SK-N-SH treated with all-trans-retinoic acid at 6 μM for 48 hours (cell line): ENCODE data around the gene PRAF2.

Experiments used
- CSDC2 ChIP-seq: fragments of 250-450 bp; sonication (Bioruptor Pico); IDR thresholded peaks from 2 replicates; pipeline ENCODE4 v1.5.0; 2020; ENCODE audit warnings: mild to moderate bottlenecking, moderate library complexity
- SNAI2 ChIP-seq: fragments of 250-450 bp; sonication (Bioruptor Pico); IDR thresholded peaks from 2 replicates; pipeline ENCODE4 v1.5.0; 2020; ENCODE audit warnings: mild to moderate bottlenecking, moderate library complexity
- TOX ChIP-seq: fragments of 250-450 bp; sonication (Bioruptor Pico); IDR thresholded peaks from 2 replicates; pipeline ENCODE4 v1.8.0; 2021; ENCODE audit warnings: mild to moderate bottlenecking, moderate library complexity, borderline replicate concordance
- ZFP3 ChIP-seq: fragments of 250-450 bp; sonication (Bioruptor Pico); IDR thresholded peaks from 2 replicates; pipeline ENCODE4 v1.5.0; 2020; ENCODE audit warnings: mild to moderate bottlenecking, moderate library complexity
- ZNF565 ChIP-seq: fragments of 450-650 bp; formaldehyde crosslinking; conservative IDR thresholded peaks from 2 replicates; pipeline ENCODE4 v1.5.0; 2020; ENCODE audit warnings: low read depth, mild to moderate bottlenecking, moderate library complexity
- ZNF8 ChIP-seq: fragments of 450-650 bp; formaldehyde crosslinking; IDR thresholded peaks from 2 replicates; pipeline ENCODE4 v1.5.0; 2020; ENCODE audit warnings: mild to moderate bottlenecking, moderate library complexity

DNA sequence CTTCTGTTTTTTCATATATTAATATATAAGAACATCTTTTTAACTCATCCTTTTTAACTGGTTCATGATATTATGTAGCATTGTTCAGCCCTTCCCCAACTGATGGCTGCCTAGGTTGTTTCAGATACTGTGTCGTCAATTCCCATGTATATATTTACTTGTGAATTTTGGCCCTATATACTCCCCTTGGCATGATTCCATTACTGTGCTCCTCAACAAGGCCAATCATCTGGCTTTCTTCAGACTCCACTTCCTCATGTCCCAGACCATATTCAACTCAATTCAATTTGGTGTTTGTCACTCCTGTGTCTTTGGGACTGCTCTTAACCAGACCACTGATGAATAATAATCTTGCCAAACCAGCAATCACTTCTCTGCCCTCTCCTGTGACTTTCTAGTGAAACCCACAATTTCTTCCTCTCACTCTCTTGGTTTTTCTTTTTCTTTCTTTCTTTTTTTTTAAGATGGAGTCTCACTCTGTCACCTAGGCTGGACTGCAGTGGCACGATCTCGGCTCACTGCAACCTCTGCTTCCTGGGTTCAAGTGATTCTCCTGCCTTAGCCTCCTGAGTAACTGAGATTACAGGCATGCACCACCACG is 8.6 kb upstream of the PRAF2 start:
- no peak for TF ChIP-seq SNAI2 (CRISPR knock-in tag)
- no peak for TF ChIP-seq TOX (CRISPR knock-in tag)
- no peak for TF ChIP-seq ZNF565 (CRISPR knock-in tag)
- TF ChIP-seq ZNF8 (CRISPR knock-in tag), result no peak
- no peak for TF ChIP-seq ZFP3 (CRISPR knock-in tag)
- no peak for TF ChIP-seq CSDC2
